ENCODE results near the gene NFATC2.

The NFATC2 gene

GRCh38 chr20:51363378-51363777, 179.1 kb downstream of the NFATC2 start:
- Mint-ChIP-seq H3K4me3 (no peak overlapping the region), H3K27ac (no peak overlapping the region), H3K4me1 (ENCODE audit: low read depth) (no peaks in the 10 kb centered on the region), H3K27me3 (ENCODE audit: low read depth) (peaks cover 10% of the 10 kb centered on the region), H3K9me3 (peaks cover 13% of the 10 kb centered on the region), H3K36me3 (ENCODE audit: low read depth) (no peaks in the 10 kb centered on the region)
- no peak for DNase-seq (ENCODE audit: low spot score)

- Mint-ChIP-seq H3K4me1 (ENCODE audit: low read depth) (no peaks in the 10 kb centered on the region), H3K4me3 (no peak overlapping the region), H3K27ac (no peak overlapping the region), H3K9me3 (peaks cover 13% of the 10 kb centered on the region), H3K27me3 (ENCODE audit: low read depth) (peaks cover 10% of the 10 kb centered on the region), H3K36me3 (ENCODE audit: low read depth) (no peaks in the 10 kb centered on the region)
- DNase-seq (ENCODE audit: low spot score) = no peak
Measured at GRCh38 chr20:51362254-51362653, 180.3 kb downstream of the NFATC2 start.

GRCh38 chr20:51361258-51361657, 181.3 kb downstream of the NFATC2 start:
- Mint-ChIP-seq H3K9me3 (peaks cover 13% of the 10 kb centered on the region), H3K4me3 (no peak overlapping the region), H3K4me1 (ENCODE audit: low read depth) (no peaks in the 10 kb centered on the region), H3K27me3 (ENCODE audit: low read depth) (peaks cover 10% of the 10 kb centered on the region), H3K36me3 (ENCODE audit: low read depth) (no peaks in the 10 kb centered on the region), H3K27ac (no peak overlapping the region)
- DNase-seq (ENCODE audit: low spot score) = no peak

DNA sequence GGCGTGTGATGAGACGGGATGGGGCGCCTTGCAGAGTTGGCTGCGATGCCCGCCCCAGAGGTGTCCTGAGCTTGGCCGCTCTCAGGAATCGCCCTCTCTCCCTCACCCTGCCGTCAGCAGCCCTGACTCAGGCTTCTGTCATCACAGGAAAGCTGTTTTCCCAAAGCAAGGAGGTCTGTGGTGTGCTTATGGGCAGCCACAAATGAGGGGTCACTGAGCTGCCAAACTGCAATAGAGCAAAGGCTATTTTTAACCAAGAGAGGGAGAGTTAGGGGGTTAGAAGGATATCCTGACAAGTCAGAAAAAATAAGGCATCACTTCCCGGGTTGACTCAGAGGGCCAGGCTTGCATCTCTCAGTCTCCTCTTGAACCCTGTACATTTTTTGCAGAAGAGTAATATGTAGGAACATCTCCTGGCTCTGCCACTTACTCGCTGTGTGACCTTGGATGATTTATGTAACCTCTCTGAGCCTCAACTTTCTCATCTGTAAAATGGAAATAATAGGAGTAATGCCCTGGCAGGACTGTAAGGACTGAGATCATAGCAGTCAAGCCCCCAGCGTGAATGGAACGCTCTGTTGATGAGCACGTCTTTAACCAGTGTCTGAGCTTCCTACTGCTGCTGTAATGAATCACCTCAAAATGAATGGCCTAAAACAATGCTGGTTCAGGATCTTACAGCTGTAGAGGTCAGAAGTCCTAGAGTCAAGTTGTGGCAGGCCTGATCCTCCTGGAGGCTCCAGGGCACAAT, 181.9 kb downstream of the NFATC2 start:
- no peaks in the 10 kb centered on the region for H3K4me1 Mint-ChIP-seq (ENCODE audit: low read depth)
- no peaks in the 10 kb centered on the region for H3K36me3 Mint-ChIP-seq (ENCODE audit: low read depth)
- no peak for DNase-seq (ENCODE audit: low spot score)
- peaks cover 10% of the 10 kb centered on the region for H3K27me3 Mint-ChIP-seq (ENCODE audit: low read depth)
- H3K9me3 Mint-ChIP-seq = peaks cover 13% of the 10 kb centered on the region
- H3K4me3 Mint-ChIP-seq = no peak overlapping the region
- H3K27ac Mint-ChIP-seq = no peak overlapping the region

- H3K9me3 Mint-ChIP-seq = peaks cover 10% of the 10 kb centered on the region
- no peak for DNase-seq (ENCODE audit: low spot score)
- peaks cover 10% of the 10 kb centered on the region for H3K27me3 Mint-ChIP-seq (ENCODE audit: low read depth)
- H3K27ac Mint-ChIP-seq = no peak overlapping the region
- no peak overlapping the region for H3K4me3 Mint-ChIP-seq
- H3K4me1 Mint-ChIP-seq (ENCODE audit: low read depth) = peaks cover 2% of the 10 kb centered on the region
- no peaks in the 10 kb centered on the region for H3K36me3 Mint-ChIP-seq (ENCODE audit: low read depth)
Measured at GRCh38 chr20:51359947-51360346, 182.6 kb downstream of the NFATC2 start.

- Mint-ChIP-seq H3K9me3 (peaks cover 7% of the 10 kb centered on the region), H3K4me3 (no peak overlapping the region), H3K27ac (no peak overlapping the region), H3K27me3 (ENCODE audit: low read depth) (peaks cover 7% of the 10 kb centered on the region), H3K36me3 (ENCODE audit: low read depth) (no peaks in the 10 kb centered on the region), H3K4me1 (ENCODE audit: low read depth) (peaks cover 3% of the 10 kb centered on the region)
- no peak for DNase-seq (ENCODE audit: low spot score)
Measured at GRCh38 chr20:51359401-51359800, 183.1 kb downstream of the NFATC2 start.

DNA sequence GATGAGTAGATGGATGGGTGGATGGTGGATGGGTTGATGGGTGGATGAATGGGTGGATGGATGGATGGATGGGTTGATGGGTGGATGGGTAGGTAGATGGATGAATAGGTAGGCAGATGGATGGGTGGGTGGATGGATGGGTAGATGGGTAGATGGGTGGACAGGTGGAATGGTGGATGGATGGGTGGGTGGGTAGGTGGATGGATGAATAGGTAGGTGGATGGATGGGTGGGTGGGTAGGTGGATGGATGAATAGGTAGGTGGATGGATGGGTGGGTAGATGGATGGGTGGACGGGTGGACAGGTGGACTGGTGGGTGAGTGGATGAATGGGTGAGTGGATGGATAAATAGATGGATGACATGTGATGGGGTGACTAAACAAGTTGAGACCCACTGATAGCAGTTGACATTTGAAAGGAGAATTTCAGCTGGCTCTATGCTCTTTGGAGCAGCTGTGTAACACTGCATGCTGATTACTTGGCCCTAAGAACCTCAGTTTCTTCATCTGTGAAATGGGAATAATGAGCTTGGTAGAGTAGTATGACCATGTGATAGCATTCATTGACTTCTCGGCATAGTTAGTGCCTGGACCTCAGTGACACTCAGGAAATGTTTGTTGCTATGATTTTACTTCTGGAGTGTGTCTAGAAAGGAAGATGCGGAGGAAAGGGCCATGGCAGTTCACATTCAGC, 184.3 kb downstream of the NFATC2 start:
- Mint-ChIP-seq H3K9me3 (no peaks in the 10 kb centered on the region), H3K36me3 (ENCODE audit: low read depth) (no peaks in the 10 kb centered on the region), H3K4me3 (no peak overlapping the region), H3K4me1 (ENCODE audit: low read depth) (peaks cover 3% of the 10 kb centered on the region), H3K27ac (no peak overlapping the region), H3K27me3 (ENCODE audit: low read depth) (peaks cover 7% of the 10 kb centered on the region)
- no peak for DNase-seq (ENCODE audit: low spot score)

DNA sequence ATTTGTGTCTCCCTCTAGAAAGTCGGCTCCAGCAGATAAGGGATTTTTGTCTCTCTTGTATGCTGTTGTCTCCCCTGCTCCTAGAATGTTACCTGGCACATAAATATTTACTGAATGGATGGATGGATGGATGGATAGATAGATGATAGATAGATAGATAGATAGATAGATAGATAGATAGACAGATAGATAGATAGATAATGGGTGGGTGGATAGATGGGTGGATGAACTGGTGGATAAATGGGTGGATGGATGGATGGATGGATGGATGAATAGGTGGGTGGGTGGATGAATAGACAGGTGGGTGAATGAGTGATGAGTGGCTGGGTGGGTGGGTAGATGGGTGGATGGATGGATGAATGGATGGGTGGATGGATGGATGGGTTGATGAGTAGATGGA, 185.0 kb downstream of the NFATC2 start:
- peaks cover 5% of the 10 kb centered on the region for H3K27me3 Mint-ChIP-seq (ENCODE audit: low read depth)
- H3K27ac Mint-ChIP-seq = no peak overlapping the region
- H3K9me3 Mint-ChIP-seq = no peaks in the 10 kb centered on the region
- H3K4me3 Mint-ChIP-seq = no peak overlapping the region
- H3K36me3 Mint-ChIP-seq (ENCODE audit: low read depth) = no peaks in the 10 kb centered on the region
- H3K4me1 Mint-ChIP-seq (ENCODE audit: low read depth) = peaks cover 3% of the 10 kb centered on the region
- DNase-seq (ENCODE audit: low spot score) = no peak

DNA sequence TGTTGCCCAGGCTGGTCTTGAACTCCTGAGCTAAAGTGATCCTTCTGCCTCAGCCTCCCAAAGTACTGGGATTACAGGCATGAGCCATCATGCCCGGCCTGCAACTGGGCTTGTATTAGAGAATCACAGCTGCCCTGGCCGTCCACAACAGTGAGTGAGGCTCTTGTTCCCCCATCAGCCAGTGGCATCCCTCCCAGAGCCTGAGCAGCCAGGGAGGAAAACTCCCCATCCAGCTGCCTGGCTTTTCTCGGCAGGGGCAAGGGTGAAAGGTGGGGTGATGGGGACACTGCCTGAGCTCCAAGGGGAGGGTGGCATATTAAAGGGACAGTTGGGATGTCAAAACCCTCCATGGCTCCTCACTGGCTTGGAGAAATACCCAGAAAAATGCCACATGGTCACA, 185.6 kb downstream of the NFATC2 start:
- H3K4me1 Mint-ChIP-seq (ENCODE audit: low read depth) = peaks cover 3% of the 10 kb centered on the region
- no peak for DNase-seq (ENCODE audit: low spot score)
- H3K36me3 Mint-ChIP-seq (ENCODE audit: low read depth) = no peaks in the 10 kb centered on the region
- no peak overlapping the region for H3K4me3 Mint-ChIP-seq
- no peaks in the 10 kb centered on the region for H3K9me3 Mint-ChIP-seq
- peaks cover 5% of the 10 kb centered on the region for H3K27me3 Mint-ChIP-seq (ENCODE audit: low read depth)
- H3K27ac Mint-ChIP-seq = no peak overlapping the region

- Mint-ChIP-seq H3K27me3 (ENCODE audit: low read depth) (peaks cover 5% of the 10 kb centered on the region), H3K4me1 (ENCODE audit: low read depth) (peaks cover 3% of the 10 kb centered on the region), H3K36me3 (ENCODE audit: low read depth) (no peaks in the 10 kb centered on the region), H3K27ac (no peak overlapping the region), H3K4me3 (no peak overlapping the region), H3K9me3 (no peaks in the 10 kb centered on the region)
- DNase-seq (ENCODE audit: low spot score) = no peak
Measured at GRCh38 chr20:51354769-51355319, 187.7 kb downstream of the NFATC2 start.

DNA sequence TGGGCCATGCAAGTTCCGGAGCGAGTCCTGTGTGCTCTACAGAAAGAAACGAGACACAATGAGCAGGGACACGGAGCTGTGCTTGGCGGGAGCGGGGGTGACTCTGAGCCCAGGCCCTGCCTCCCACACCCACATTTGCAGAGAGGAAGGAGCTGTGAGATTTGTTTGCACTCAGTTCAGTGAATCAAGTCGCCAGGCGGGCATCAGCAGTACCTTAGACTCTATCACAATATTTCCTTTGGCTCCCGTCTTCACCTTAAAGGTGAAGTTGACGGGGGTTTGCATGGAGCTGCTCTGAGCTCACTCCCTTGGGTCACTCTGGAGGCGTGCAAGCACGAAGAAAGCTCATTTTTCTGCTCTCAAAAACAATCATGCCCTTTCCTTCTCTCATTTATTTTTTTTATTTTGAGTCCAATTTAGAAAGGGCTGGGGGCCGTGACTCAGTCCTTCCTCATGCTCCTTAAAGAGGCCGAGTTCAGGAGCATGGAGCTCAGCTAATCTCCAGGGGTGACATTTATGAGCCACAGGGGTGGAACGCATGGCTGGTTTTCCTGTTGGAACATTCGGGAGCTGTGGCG, 188.2 kb downstream of the NFATC2 start:
- H3K27ac Mint-ChIP-seq = no peak overlapping the region
- no peak for DNase-seq (ENCODE audit: low spot score)
- H3K4me3 Mint-ChIP-seq = no peak overlapping the region
- no peaks in the 10 kb centered on the region for H3K9me3 Mint-ChIP-seq
- H3K36me3 Mint-ChIP-seq (ENCODE audit: low read depth) = no peaks in the 10 kb centered on the region
- peaks cover 3% of the 10 kb centered on the region for H3K27me3 Mint-ChIP-seq (ENCODE audit: low read depth)
- H3K4me1 Mint-ChIP-seq (ENCODE audit: low read depth) = peaks cover 3% of the 10 kb centered on the region

DNA sequence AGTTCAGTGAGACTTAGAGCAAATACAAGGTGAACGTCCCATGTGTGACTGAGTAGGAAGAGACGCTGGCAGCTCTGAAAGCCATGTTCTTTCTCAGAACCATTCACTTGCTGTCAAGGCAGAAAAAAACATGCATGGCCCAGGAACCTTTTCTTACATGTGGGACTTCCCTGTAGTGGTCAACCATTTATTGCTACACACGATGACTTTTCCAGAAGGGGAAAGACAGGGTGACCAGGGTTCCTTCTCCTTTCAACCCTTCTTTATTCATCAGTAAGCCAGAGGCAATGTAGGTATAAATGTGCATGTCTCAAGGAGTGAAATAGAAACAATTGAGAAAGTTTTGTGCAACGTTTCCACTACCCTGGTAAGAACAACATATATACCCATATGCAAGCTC, 189.0 kb downstream of the NFATC2 start:
- H3K27me3 Mint-ChIP-seq (ENCODE audit: low read depth) = peaks cover 2% of the 10 kb centered on the region
- no peak for DNase-seq (ENCODE audit: low spot score)
- H3K36me3 Mint-ChIP-seq (ENCODE audit: low read depth) = no peaks in the 10 kb centered on the region
- H3K4me1 Mint-ChIP-seq (ENCODE audit: low read depth) = peaks cover 3% of the 10 kb centered on the region
- no peak overlapping the region for H3K4me3 Mint-ChIP-seq
- H3K9me3 Mint-ChIP-seq = no peaks in the 10 kb centered on the region
- H3K27ac Mint-ChIP-seq = no peak overlapping the region

- no peak for DNase-seq (ENCODE audit: low spot score)
- Mint-ChIP-seq H3K4me3 (no peak overlapping the region), H3K27me3 (ENCODE audit: low read depth) (peaks cover 2% of the 10 kb centered on the region), H3K27ac (no peak overlapping the region), H3K4me1 (ENCODE audit: low read depth) (peaks cover 3% of the 10 kb centered on the region), H3K9me3 (no peaks in the 10 kb centered on the region), H3K36me3 (ENCODE audit: low read depth) (no peaks in the 10 kb centered on the region)
Measured at GRCh38 chr20:51352791-51353190, 189.7 kb downstream of the NFATC2 start.

- no peak overlapping the region for H3K27ac Mint-ChIP-seq
- peaks cover 2% of the 10 kb centered on the region for H3K27me3 Mint-ChIP-seq (ENCODE audit: low read depth)
- no peaks in the 10 kb centered on the region for H3K36me3 Mint-ChIP-seq (ENCODE audit: low read depth)
- no peak for DNase-seq (ENCODE audit: low spot score)
- H3K4me3 Mint-ChIP-seq = no peak overlapping the region
- no peaks in the 10 kb centered on the region for H3K9me3 Mint-ChIP-seq
- H3K4me1 Mint-ChIP-seq (ENCODE audit: low read depth) = peaks cover 3% of the 10 kb centered on the region
Measured at GRCh38 chr20:51350941-51351631, 191.4 kb downstream of the NFATC2 start.
